GM19455 (cell line): Measurements from ENCODE around the gene MRAP2.

Experiments
- ATAC-seq: cut with Tn5 transposase; IDR thresholded peaks from one replicate; pipeline ENCODE4 v1.9.1; 2021; ENCODE audit not compliant: unreplicated experiment

MRAP2 gene, protein sequence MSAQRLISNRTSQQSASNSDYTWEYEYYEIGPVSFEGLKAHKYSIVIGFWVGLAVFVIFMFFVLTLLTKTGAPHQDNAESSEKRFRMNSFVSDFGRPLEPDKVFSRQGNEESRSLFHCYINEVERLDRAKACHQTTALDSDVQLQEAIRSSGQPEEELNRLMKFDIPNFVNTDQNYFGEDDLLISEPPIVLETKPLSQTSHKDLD

DNA sequence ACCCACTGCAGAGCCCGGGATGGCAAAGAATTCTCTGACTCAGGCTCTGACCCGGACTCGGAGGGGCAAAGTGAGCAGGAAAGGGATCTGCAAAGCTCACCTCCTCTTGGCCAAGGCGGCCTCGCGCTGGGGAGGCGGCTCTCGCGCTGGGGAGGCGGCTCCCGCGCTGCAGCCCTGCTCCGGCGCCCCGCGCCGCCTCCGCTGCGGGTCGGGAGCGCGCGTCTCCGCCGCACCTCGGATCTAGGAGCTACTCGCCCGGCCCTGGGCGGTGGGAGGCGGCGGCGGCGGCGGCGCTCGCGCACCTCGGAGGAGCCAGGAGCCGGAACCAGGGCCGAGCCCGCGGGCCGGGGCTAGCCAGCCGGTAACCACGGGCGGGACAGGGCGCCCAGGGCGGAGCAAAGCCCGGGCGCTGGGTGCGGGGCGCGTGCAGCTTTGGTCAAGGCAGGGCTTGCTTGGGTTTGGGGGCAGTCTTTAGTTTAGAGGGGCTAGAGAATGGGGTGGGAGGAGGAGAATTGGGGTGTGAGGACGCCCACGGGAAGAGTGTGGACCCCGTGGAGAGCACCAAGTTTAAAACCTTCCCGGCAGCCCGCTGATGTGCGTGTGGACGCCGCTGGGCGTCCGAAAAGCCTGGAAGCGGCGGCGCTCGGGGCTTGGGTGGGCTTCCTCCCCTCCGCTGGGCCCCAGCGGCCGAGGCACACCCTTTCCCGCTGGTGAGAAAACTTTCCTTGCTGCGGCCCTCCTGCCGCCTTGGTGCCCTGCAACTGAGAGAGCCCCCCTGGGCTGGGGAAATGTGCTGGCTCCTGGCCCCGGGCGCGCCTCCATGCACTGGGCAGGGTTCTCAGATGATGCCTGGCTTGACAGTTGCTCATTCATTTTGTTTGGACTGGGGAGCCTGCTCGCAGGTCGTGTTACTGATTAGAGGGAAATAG lies at the start of gene MRAP2:
TSS of gene MRAP2 (plus strand) at position 250 of the 929 bp plus-strand sequence. CDS start 21,547 bp downstream, outside the sequence.
- no peak for ATAC-seq

DNA sequence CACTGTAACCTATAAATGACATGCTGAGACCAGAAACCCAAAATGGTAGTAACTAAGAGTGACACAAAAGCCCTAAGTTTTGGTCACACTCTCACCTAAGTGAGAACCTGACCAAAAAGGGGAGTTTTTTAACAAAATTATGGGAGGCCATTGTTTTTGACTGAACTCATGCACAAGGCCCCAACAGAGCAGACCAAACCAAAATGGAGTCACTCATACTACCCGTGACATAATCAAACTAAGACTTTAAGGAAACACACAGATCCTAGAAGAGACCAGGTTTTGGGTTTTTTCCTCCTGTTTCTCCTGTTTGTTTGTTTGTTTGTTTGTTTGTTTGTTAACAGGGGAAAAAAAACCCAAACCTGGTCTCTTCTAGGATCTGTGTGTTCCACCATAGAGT lies 49.2 kb upstream of the MRAP2 start:
- ATAC-seq = no peak

DNA sequence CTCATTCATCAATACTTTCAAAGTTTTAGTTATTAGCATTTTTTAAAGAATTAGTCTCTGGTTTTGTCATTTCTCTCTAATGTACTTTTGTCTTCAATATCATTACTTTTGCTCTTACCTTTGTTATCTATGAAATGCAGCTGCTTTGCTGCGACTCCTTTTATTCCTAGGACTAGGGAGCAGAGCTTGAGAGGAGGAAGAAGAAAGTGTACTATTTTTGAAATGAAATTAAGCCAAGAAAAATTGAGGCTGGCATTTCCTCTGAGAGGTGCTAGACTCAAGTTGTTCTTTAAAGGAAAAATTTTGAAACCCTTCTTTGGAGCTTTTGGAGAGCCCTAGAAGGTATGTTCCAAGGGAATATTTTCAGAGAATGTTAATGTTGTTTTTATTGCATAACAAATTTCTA lies 48.3 kb upstream of the MRAP2 start:
- ATAC-seq = no peak

DNA sequence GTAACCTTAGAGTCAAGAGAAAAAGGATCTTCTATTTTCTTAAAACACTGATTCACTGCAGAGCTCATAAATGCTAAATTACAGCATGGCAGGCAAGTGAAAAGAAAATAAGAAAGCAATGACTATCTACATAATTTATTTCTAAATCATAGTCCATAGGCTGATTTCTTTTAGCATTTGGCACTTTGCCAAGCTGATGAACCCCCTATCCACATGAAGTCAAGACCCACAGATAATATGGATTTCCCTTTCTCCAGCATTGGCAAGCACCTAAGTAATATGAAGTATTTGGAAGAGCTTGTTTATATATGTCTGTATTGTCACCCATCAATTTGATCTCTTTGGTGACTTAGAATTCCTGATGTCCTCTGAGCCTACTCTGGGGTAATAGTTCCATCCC lies 47.9 kb upstream of the MRAP2 start:
- ATAC-seq = no peak

DNA sequence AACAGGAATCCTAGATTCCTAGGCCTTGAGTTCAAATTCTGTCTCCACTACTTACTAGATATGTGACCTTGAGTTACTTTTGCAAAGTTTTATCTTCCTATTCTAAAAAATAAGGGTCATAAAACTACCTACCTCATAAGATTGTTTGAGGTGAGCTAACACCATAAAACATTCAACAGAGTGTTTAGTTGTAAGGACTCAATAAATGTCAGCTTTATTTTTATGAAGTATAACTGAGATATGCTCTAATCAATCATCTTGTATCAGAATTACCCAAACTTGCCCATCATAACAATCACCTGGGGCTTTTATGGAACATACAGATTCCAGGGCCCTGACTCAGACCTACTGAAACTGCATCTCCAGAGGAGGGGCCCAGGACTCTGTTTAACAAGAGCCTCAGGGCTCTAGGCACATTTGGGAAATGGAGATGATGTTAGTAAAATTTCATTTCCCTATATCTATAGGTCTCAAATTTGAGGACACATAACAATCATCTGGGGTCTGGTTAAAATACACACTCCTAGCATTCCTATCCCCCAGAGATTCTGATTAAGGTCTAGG lies 35.5 kb upstream of the MRAP2 start:
- no peak for ATAC-seq

DNA sequence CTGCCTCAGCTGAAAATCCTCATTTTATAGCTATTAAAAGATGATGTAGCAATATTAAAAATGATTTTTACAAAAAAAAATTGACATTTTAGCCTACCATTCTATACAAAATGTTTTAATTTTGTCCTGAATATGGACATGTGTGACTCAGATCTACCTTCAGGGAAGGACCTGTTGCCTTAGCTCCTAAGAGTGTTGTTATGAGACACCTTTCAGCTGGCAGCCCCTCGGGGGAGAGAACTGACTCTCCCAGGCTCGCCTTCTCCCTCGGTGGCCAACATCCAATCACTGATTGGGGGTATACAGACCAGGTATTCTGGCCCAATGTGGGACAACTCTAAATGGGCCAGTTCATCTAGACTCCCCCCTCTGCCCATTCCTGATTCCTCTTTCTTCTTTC lies 32.5 kb upstream of the MRAP2 start:
- ATAC-seq = no peak

DNA sequence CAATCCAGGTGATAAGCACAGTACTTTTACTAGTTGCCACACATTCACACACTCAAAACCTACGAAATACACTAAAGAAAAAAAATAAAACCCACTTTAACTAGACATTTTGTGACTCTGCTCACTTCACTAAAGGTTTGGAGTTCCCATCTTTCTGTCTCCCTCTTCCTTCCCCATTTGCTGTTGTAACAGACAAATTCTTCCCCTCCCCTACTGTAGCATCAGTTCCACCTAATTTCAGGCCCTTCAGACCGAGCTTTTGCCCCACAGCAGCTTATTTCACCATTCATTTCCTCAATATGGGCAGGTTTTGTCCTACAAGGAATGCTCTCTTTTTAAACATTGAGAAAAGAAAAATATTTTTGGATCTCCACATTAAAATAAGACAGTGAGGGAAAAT lies 31.3 kb upstream of the MRAP2 start:
- ATAC-seq = no peak

DNA sequence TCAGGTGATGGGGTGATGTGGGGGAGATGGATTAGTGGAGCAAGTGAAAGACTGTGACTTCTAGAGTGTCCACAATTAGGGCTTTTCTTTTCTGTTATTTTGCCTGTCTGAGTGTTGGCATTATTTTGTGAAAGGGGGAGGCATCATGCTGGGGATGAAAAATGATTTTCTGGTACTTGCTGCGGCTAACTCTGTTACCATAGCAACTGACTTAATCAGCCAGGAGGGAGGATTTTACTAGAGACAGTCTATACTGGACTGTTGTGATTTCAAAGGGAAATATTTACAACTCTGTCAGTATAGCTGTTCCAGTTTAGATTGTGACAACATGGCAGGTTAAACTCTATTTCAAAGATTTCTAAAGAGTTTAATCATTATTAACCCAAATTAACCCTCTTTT lies 30.4 kb upstream of the MRAP2 start:
- ATAC-seq = no peak

DNA sequence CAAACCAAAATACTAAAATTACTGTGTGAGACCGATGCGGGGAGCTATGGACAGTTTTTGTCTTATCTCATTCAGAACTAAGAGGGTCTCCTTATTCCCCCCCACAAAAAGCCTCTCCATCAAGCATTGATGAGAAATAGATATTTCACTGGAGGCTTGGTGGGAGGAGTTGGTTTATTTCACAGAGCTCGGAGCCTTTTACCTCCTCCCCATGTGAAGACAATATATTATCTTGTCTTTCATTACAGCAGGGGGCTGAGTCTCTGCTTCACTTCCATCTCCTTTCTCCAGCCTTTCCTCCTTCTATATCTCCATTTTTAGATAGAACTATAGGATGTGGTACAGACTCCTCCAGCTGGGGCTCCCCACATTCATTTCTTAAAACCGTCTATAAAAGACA lies 29.9 kb upstream of the MRAP2 start:
- no peak for ATAC-seq

DNA sequence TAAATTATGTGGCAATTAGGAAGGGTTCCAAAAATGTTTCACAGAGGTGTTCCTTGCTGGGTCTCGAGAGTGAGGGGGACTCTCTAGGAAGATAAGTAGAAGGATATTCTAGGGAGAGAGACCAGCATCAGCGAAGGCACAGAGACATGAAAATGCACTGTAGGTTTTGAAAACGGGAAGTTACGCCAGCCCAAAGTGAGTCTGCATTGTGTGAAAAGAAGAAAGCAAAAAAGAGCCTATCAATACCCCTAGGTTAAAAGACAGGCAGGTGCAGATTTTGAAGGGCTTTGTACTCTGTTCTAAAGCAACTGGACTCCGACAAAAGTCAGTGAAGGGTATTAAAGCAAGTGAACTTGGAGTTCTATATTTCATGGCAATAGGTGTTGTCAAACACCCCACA lies 25.7 kb upstream of the MRAP2 start:
- ATAC-seq = no peak

DNA sequence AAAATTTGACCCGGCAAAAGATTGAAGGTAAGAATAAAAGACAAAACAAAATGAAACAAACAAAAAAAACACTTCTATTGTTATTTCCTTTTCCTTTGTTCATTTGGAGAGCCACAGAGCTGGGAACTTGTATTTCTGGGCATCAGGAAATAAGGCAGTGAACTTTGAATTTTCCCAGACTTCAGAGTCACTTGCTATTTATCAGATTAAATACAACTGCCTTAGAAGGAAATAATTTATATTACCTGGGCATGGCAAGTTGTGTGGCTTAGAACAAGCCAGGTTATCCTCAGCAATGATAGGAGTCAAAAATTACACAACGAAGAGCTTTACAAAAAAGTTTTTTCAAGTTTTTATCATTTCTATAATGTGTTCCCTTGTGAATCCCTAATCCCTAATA lies 20.2 kb upstream of the MRAP2 start:
- ATAC-seq = no peak

DNA sequence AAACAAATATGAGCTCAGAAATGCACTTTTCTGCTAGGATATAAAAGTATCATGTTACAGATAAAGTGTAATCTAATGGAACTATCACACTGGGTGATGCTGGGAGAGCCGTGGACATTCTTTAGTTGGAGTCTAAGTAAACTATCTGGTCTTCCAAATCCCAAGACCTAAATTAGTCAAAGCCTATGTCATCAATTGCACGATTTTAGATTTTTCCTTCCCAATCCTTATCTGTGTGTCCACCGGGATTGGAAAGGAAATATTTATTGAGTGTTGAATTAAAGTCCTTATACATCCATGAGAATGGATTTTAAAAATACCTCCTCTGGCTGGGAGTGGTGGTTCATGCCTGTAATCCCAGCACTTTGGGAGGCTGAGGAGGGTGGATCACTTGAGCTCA lies 19.6 kb upstream of the MRAP2 start:
- ATAC-seq = no peak

DNA sequence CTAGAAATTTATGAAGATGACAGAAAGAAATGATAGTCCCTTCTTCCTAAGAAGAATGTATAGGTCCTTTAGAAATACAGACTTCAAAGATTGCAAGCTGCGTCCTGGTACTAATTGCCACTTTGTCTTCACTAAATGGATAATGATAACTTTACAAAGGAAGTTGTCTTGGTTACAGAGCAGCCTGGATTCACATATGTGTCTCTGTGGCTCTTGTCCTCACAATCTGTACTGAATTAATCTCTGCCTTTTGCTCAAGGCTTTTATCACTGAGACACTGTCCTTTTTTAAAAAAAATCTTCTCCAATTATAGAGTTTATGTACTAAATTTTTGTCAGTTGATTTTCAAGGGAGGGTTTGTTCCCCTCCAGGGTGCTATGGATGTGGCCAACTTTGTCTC lies 17.5 kb upstream of the MRAP2 start:
- no peak for ATAC-seq

DNA sequence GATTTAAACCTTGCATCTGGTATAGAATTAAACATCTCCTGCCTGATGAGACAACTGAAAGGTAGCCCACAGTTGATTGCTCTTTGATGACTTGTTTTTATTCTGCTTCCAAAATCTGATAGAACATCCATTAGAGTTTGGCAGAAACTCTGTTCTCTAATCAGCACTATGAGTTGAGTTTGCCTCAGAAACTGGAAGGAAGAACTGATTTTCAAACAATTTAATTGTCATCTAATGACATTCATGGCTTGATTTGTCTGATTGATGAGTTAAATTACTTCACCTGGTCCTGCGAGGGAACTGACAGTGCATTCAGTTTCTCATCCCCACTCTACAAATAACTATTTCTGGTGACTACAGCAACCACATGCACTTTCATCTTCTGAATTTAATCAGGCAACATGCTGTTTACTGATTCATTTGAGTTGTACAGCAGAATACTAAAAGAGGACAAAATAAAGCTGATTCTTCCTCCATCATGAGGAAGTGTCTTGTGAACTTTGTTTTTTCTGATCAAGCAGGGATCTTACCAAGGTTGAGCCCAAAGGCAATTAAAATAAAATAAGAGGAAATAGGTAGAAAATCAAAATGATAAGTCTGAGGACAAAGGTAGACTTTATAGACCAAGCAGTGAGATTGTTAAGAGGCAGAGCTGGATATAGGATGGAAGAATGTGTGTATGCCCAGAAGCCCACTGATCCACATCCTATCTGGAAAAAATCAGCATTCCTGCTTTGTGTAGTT lies 15.7 kb upstream of the MRAP2 start:
- peak; percentile 68 for ATAC-seq

DNA sequence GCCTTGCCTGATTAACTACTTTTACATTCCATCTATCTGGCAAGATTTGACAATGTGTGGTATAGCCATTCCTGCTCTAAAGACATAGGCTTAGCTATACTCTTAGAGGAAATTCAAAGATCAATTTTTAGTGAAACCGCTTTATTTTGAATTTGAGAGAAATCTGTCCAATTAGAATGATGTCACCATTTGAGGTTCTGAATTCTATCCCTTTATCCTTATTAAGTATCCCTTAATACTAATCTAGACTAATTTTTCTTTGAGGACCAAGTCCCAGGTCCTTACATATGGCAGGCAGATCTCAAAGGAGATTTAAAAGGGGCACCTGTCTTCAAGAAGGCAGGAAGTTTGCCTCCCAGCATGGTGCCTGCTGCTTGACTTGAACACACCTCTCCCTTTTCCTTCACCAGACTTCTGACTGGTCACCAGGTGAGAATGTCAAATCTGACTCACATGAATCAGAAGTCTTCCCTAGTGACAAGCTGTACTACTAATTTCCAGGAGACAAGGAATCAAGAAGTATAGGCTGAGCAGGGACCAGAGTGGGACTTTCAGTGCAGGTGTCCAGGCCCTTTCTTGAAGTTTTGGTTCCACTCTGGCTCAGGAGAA lies 15.0 kb upstream of the MRAP2 start:
- no peak for ATAC-seq

DNA sequence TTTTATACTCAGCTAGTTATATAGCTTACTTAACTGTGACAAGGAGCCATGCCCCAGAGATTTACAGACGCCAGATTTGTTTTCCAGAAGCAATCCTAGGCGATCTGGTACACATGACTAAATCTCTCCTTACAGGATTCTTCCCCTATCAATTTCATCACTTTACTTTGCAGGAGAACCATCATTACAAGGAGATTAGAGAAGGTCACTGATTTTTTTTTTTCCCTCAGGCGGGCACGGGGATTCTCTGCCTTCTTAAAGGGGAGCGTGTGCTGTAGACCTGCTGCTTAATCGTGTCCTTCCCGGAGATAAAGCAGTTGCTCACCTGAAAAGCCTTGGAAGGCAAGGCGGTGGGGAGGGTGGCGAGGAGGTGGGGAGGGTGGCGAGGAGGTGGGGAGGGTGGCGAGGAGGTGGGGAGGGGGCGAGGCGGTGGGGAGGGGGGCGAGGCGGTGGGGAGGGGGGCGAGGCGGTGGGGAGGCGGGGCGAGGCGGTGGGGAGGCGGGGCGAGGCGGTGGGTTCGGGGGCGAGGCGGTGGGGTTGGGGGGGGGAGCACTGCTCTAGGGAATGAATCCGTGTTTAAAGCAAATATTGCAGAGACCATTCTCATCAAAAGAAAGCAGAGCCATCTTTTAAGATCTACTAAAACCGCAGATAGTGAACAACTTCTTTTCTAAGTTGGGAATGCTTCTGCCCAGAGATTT lies 14.3 kb upstream of the MRAP2 start:
- ATAC-seq = no peak

DNA sequence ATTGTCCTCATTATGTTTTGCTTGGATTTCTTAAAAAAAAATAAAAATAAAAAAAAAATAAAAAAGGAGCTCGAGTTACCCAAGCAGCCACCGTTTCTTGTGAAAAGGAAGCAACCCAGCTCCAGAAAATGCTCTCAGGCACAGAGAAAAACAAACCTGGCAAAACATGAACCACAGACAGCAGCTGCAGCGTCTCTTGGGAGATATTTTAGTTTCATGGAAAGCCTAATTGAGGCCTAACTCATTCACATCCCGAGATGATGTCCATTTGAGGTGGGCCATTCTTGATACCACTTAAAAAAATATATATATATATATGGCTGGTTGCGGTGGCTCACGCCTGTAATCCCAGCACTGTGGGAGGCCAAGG lies 13.7 kb upstream of the MRAP2 start:
- no peak for ATAC-seq

DNA sequence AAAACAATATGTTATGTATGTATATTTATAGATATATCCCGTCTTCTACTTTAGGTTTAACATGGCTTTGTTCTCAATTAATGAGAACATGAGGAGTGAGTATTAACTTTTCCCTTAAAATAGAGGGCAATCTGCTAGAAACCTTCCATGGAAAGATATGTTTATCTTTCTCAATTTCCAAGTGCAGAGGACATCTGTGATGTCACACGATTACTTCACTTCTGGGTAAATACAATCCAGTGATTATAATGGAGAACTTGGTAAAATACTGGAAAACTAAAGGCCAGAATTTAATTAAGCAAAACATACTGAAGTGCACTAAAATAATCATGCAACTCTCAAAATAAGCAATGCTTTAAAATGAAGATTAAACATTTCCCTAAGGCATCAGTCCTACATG lies 11.9 kb upstream of the MRAP2 start:
- no peak for ATAC-seq

DNA sequence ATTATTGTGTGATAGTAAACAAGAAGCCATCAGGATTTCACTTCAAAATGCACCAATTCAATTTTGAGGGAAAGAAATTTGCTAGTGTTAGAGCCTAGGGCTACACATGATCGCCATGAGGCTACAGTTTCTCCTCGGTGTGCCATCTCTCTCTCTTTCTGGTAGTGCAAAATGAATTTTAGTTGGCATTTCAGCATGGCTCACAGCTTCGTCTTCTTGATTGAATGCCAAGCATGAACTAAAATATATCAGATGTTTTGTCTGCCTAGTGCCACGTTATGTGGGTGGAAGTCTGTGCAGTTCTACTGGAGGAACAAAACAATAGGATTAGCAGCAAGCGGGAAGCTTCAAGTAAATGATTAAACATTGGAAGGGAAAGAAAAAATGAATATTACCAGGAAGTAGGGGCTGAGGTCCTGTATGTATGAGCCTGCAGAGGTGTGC lies 6.8 kb upstream of the MRAP2 start:
- no peak for ATAC-seq

DNA sequence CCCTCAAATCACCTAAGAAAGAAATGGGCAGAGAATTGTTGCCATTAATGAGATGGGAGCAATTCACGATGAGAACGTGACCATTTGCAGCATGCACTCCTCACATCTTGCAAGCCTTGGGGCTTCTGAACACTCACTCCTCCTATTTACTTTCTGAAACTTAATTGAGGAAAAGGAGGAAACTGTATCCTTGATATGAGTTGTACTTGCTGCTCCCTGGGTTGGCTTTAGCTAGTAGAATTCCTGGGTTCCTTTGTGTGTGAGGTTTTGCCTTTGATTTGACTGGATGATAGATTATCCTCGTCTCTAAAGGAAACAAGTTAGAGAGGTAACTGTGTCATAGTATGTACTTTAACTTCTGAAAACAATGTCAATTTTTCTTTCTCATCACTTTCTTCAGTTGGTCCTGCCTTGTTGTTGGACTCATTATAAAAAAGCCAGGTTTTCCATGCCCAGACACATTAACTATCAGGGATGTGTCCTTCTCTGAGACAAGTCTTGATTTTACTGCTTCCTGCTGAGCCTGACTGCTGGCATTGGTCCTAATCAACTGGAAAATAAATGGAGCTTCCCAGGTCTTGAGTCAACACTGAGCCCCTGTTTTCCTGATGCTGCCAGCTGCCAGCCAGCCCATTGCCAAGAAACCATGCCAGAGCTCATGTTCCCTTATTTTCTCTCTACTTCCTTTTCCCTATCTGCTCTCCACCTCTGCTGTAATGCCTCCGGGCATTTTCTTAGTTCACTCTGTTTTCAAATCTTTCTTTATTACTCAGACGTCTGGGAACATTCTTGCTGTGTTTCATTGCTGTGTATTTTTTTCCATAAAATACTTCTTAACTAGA lies 6.0 kb upstream of the MRAP2 start:
- ATAC-seq = no peak
